ENCODE data around the gene HOXD10.

HOXD10 gene

DNA sequence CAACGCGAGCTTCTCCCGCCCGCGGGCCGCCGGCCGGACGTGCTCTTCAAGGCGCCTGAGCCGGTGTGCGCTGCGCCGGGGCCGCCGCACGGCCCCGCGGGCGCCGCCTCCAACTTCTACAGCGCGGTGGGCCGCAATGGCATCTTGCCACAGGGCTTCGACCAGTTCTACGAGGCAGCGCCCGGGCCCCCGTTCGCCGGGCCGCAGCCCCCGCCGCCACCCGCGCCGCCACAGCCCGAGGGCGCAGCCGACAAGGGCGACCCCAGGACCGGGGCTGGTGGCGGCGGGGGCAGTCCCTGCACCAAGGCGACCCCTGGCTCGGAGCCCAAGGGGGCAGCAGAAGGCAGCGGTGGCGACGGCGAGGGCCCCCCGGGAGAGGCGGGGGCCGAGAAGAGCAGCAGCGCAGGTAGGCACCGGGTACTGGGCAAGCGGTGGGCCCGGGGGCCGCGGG, 8.8 kb upstream of the HOXD10 start:
- peak; percentile 71 for DNase-seq

DNA sequence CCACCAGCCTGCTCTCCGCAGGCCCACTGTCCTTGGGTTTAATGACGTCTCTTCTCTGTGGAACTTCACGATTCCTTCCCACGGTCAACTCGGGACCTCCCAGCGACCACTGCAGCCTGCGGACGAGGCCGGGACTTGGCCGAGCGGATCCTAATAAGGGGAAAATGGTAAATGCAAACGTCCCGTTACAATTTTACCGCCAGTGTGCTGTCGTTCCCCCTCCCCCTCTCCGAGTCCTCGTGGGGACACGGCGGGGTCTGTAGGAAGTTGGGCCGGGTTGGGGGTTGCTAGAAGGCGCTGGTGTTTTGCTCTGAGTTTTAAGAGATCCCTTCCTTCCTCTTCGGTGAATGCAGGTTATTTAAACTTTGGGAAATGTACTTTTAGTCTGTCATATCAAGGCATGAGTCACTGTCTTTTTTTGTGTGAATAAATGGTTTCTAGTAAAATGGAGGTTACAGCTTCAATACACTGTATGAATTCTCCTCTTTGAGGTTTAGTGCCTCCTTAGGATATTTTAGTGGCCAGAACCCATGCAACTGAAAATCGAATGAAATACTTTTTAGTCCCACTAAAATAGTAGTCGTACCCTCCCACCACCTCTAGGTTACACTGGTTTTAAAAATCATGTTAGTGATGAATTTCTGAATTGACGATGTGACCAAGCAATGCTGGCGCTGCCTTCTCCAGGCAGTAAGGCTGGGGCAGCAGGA, 7.2 kb upstream of the HOXD10 start:
- DNase-seq: no peak

DNA sequence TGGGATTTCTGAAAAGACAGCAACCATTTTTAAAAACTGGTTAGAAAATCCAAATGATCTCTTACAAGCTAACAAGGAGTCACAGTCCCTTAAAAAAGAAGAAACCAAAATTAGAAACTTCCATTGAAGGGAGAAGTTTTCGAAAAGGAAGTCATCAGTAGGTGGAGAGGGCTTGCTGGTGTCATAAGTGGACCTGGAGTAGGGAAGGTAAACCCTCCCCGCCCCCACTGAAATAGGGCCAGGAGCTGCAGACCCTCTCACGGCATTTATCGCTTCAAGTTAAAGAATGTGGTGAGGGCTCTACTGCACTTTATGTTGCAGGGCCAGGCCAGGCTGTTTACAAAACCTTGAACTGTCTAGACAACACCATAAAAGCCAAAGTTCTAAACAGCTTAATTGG, 6.6 kb upstream of the HOXD10 start:
- no peak for DNase-seq

DNA sequence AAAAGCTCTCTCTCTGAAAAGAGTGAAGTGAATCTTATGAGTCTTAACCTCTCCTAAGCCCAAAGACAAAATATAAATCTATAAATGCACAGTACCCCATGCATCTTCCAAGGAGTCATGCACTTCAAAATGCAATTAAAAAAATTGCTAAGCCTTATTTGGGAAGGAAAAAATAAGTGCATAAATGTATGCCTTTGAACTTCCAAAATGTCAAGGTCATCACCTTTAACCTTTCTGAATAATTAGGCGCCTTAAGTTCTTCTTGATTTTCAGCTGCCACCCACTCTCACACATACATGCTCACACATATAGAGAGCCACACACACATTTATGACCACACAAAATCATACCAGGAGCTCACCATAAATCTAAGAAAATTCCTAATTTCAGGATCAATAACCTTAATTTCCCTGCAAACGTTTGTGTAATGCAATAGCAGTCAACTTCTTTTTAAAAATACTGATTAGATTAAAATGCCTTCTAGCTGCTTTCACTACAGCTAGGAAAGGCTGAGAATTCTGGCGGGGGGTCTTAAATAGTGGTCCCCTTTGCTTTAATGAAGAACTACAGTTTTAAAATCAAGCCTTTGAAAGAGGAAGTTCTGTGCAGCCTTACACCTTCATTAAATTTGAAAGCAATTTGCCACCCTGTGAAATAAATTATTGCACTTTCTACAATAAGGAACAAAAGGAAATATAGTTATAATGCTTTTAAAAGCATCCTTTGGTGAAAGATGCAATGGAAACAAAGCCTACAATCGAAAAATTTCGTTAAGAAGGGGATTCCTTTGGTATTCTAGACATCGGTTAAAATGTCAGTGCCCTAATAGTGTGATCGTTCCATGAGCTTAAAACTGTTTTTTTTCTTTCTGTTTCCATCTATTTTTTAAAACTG, 5.9 kb upstream of the HOXD10 start:
- no peak for DNase-seq

DNA sequence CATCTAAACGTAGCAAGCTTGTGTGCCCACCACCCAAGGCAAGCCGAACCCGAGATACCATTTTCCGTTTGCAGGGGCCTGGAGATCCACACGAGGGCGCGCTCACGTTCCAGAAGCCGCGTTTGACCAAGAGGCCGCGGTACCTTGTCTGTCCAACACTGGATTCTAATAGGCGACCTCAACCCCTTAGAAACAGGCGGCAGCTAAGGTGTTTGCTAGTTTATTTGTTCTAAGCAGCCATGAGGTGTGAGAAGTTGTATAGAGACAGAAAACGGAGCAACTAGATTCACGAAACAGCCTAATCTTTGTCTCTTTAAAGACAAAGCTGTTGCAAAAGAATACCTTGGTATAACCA, 5.3 kb upstream of the HOXD10 start:
- DNase-seq: peak; percentile 93

DNA sequence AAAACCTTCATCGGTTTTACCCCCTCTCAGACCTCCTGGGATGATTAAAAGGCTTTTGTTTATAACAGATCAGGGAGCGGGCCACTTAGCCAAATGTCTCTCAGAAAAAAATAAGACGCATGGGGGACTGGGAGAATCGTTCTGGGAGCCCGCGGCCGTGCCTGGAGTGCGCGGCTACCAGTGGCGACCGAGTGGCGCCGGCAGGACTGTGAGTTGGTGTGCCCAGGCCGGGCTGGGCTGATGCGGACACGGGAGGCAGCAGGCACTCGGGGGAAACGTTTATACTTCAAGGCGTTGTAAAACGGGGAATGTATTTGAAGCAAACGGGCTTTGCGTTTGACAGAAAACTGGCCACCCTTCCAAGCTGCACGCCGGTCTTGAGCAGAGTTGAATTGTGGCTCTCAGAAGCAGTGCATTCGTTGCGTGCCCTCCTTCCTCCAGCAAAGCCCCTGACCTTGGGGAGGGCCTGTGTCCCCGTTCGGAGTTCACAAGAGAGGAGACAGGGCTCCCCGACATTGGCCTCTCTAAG, 4.7 kb upstream of the HOXD10 start:
- DNase-seq: peak; percentile 33

DNA sequence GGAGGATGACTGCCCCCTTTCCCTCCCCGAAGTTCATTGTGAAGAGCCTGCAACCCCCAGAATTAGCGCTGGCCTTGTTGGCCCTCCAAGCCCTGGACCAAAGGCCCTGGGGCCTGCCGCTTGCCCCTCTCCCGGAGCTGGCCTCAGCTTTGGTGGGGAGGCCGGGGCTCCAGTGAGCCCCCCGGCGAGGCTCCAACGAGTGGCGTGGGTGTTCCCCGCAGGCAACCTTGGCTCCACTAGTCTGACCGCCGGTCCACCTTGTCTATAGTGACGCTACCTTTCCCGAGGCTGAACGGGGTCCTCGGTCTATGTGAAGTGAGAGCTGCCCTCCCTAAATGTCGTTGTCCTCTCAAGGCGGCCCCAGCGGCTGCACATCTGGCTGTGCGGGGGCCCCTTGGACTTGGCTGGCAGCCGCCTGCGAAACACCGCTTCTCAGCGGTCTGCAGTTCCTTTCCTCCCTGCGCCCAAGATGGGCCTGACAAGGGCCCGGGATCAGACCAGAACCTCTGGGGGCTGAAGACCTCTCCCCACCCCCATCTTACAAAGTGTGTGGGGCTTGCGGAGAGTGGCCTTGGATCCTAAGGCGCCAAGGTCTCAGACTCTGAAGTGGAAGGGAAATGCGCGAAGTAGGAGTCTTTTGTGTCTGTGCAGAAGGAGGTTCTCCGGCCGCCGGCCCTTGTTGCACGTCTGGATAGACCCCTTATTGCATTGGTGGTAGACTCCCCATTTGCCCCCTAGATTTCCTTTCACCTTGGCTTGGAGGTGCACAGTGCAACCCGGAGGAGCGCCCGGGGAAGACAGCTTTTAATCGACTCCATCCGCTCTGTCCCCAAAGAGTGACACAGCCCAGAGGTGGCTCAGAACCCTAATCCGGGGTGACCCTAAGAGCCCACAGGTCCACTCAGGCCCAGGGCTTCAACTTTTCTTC, 3.9 kb upstream of the HOXD10 start:
- no peak for DNase-seq

DNA sequence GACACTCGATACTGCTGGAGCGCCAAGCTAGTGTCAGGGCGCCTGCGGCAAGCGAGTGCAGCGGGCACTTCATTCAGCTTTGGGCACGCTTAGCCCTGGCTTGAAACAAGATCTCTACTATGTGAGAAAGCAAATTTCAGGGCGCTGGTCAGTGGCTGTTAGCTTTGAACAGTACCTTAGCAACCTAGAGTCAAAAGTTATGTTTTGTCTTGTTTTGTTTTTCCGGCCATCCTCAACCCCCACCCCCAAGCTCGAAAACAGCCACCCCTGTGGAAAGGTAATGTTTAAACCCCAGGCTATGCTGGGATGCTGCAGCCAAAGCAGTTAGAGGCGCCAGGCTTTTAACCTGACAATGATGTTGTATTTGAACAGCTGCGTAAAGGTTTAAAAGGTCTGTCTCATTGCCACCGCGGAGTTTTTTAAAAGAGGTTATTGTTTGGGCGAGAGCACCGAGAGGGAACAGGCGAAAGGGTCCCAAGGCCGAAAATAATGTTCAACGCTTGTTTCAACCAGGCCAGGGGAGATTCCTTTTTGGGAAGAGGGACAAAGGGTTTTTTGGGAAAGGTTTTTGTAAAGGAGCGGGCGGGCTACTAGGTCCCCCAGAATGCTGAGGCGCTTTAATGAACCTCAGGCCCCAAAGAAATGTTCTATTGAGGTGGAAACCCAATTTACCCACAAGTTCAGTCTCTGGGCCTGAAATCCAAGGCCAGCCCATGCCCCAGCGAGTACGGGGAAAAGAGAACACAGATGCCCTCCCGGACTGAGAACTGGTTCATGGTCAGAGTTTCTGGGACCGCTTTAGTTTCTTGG, 2.3 kb upstream of the HOXD10 start:
- peak; percentile 90 for DNase-seq

DNA sequence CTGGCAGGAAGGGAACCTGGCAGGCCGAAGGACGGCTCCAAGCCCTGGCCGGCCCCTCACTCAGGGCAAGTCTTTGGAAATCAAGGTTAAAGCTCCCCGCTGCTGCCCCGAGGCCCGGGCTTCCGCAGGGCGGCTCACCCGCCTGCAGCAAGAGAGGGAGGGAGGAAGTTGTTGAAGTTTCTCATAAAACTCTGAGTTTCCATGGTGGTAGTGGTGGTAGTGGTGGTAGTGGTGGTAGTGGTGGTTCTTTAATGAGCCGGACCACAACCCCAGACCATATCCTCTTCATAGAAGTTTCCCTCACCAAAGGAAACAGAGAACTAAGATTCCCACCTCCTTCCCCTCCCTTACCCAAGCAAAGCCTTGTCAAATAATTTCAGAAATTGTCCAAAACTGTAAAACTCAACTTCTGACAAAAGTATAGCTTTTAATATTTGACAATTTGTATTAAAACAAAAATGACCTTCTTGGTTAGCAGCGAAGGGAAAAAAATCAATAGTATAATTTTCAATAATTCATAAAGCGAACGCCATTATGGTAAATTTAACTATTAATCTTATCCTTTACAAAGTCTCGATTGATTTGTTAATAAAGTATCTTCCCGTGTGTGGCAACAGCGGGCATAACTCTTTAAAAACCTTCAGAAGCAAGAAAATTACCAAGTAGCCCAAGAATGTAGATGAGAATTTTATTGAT, 1.5 kb upstream of the HOXD10 start:
- DNase-seq: no peak

DNA sequence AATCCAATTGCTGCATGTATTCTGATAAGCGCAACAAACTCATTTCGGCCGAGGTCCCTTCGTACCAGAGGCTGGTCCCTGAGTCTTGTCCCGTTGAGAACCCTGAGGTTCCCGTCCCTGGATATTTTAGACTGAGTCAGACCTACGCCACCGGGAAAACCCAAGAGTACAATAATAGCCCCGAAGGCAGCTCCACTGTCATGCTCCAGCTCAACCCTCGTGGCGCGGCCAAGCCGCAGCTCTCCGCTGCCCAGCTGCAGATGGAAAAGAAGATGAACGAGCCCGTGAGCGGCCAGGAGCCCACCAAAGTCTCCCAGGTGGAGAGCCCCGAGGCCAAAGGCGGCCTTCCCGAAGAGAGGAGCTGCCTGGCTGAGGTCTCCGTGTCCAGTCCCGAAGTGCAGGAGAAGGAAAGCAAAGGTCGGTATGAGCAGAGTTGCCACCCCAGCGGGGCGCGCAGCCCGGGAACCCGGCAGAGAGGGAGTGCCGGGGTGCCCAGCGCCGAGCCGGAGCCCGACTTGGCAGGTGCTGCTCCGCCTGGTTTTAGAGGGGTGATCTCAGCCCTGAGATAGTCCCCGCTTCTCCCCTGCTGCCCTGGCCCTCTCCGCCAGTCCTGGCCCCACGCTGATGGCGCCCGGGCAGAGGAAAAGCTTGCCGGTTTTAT, 714 bp downstream of the HOXD10 start:
- no peak for DNase-seq

DNA sequence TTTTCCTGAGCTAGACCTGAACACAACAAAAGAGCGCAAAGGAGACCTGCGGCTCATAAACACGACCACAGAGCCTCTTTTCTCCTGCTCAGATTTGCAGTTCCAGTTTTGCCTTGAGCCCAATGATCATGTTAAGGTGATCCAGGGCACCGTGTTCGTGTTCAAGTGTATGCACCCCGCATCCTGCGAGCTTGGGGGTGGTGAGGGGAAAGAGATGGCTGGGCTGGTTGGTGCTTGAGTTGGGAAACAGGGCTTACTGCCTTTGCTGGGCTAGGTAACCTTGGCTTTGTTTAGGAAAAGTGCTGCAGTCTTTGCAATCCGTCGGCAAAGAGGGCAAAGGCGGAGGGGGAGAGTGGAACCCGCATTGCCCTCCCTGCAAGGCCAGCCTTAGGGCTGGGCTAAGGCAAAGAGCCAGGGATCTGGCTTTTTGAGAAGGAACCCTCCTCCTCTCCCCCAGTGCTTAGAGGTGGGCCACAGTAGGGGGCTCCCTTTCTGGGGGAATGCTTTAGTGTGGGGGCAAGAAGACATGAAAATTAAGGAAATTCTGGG, 1.3 kb downstream of the HOXD10 start:
- DNase-seq: no peak

DNA sequence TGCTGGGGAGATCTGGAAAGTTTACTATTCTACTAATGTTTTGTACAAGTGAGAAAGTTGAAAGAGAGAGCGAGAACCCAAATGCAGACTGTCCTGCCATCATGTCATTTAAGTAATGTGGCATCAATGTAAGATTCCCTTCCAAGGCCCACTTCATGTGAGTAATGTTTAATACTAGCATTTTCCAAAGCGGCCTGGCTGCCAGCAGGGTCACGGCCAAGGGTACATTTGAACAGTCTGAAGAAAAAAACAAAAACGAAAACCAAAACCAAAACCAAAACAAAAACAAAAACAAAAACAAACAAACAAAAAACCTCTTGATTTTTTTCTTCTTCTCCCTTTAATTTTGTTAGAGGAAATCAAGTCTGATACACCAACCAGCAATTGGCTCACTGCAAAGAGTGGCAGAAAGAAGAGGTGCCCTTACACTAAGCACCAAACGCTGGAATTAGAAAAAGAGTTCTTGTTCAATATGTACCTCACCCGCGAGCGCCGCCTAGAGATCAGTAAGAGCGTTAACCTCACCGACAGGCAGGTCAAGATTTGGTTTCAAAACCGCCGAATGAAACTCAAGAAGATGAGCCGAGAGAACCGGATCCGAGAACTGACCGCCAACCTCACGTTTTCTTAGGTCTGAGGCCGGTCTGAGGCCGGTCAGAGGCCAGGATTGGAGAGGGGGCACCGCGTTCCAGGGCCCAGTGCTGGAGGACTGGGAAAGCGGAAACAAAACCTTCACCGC, 2.2 kb downstream of the HOXD10 start:
- DNase-seq: peak; percentile 87

DNA sequence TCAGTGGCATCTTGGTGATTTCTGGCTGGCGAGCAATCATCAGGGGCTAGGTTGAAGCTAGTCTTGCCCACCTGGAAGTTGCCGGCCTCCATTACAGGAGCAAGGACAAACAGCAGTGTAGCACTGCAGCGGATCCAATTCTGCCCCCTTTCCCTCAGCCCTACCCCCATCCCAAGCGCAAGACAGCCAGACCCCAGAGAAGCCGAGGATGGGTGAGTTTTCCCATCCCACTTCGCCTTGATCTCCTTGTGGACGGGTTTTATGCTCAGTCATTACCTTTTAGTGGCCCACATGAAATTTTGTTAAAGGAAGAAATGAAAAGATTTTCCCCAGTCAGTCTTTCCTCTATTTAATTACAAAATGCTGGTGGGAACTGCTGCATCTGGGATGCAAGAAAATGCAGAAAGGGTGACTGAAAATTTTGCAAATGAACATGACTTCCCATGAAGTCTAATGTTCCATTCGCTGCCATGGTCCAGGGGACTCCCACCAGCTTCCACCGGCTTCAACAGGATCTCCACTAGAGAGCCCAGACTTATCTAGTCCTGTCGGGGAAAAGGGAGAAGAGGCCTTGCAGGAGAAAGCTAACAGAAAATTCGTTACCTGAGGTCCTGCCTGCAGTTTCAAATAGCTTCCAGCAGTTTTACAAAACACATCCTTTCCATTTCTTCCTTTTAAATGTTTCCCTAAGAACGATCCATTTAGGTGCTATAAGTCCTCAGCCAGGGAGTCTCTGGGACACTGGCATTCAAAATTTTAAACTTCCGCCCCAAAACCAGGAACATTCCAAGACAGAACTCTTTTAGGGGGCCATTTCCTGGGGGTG, 4.0 kb downstream of the HOXD10 start:
- DNase-seq: no peak

DNA sequence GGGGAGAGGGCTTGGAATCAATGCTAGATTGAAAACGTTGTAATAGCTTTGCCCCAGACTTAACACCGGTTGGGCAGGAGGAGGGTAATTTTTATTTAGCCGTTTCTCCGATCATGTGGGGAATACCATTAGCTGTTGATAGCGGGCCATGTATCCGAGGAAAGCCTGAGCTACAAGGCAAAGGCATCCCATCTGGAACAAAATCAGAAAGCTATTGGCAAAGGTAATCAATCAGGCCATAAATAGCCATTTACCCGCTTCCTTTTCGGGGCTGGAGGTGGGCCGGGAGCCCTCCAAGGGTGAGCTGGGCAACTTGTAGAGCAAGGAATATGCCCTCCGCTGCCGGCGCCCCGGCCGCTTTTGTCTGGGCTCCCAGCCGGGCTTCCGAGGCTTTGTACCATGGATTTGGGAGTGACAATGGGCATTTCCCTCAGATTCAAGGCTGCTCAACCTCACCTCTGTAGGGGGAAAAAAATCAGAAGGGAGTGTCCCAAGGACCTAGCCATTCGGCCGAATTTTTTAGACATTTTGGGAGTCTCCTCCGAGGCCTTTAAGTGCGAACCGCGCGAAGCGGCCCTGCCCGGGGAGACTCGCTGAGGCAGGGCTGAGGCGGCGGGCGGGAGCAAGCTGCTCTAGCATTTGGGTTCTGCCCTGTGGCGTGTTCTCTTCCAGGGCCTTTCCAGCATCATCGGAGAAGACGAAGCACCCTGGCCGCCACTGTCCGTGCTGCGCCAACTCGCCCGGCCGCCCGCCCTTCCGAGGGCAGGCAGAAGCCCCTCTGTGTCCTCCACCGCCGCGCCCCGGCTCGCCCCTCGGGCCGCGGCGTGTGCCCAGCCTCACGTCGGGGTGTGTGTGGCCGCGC, 4.8 kb downstream of the HOXD10 start:
- DNase-seq: no peak

DNA sequence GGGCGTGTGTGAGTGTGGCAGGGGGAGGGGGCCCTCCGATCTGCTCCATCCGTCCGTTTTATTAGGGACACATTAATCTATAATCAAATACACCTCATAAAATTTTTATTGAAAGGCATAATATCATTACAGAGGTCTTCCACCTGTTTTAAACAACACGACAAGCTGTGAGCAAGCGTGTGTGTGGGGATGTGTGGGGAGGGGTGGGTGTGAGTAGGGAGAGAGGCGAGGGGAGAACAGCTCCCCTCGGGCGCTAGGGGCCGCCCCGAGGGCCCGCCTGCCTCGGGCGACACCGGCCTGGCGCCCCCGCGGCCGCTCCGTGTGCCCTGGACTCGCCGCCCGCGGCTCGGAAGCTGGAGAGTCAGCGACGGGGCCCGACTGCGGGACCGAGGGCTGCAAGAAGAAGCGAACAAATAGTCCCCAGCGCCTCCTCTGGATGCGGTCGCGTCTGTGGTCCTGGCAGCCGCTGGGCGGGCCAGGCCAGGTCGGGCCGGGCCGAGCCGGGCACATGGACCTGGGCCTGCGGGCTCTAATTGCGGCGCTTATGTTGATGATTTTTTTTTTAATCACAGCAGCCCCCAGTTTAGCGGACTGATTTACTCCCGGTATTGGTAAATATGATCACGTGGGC, 5.6 kb downstream of the HOXD10 start:
- peak; percentile 94 for DNase-seq

DNA sequence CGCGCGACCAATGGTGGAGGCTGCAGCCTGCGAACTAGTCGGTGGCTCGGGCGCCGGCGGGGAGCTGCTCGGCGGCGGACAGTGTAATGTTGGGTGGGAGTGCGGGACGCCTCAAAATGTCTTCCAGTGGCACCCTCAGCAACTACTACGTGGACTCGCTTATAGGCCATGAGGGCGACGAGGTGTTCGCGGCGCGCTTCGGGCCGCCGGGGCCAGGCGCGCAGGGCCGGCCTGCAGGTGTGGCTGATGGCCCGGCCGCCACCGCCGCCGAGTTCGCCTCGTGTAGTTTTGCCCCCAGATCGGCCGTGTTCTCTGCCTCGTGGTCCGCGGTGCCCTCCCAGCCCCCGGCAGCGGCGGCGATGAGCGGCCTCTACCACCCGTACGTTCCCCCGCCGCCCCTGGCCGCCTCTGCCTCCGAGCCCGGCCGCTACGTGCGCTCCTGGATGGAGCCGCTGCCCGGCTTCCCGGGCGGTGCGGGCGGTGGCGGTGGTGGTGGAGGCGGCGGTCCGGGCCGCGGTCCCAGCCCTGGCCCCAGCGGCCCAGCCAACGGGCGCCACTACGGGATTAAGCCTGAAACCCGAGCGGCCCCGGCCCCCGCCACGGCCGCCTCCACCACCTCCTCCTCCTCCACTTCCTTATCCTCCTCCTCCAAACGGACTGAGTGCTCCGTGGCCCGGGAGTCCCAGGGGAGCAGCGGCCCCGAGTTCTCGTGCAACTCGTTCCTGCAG, 6.3 kb downstream of the HOXD10 start, which contains the start of gene HOXD9:
Gene HOXD9, plus strand, starts transcription at position 37 of the 728 bp plus-strand sequence. Its CDS starts 50 bp downstream, at position 87.
- peak; percentile 83 for DNase-seq

Data from DMS53 (cell line).